ENCODE measurements around the gene MVB12B.
A peak's percentile ranks its signal among the peaks of the same experiment; 100 is the strongest.

The MVB12B gene

GRCh38 chr9:126386088-126386487 is 59.5 kb downstream of the MVB12B start:
- in situ Hi-C loops (cut with MboI; ENCODE audit: low pct_unique_long_range_greater_than_20kb, low sequenced_read_pairs, unreplicated experiment) = no loop called here
- DNase-seq (ENCODE audit: low spot score) = no peak
- TF ChIP-seq CTCF (IDR thresholded peaks at IDR 0.05; ENCODE audit: extremely low read depth, insufficient read depth, missing control alignments) = peak; percentile 25

- DNase-seq (ENCODE audit: low spot score) = no peak
- in situ Hi-C loops (cut with MboI; ENCODE audit: low pct_unique_long_range_greater_than_20kb, low sequenced_read_pairs, unreplicated experiment) = no loop called here
- TF ChIP-seq CTCF (IDR thresholded peaks at IDR 0.05; ENCODE audit: extremely low read depth, insufficient read depth, missing control alignments) = no peak
These were observed 60.1 kb downstream of the MVB12B start for GRCh38 chr9:126386776-126387175.

- DNase-seq (ENCODE audit: low spot score) = no peak
- TF ChIP-seq CTCF (IDR thresholded peaks at IDR 0.05; ENCODE audit: extremely low read depth, insufficient read depth, missing control alignments) = no peak
- in situ Hi-C loops (cut with MboI; ENCODE audit: low pct_unique_long_range_greater_than_20kb, low sequenced_read_pairs, unreplicated experiment) = no loop called here
These were observed 62.5 kb downstream of the MVB12B start for GRCh38 chr9:126388964-126389708.

- in situ Hi-C loops (cut with MboI; ENCODE audit: low pct_unique_long_range_greater_than_20kb, low sequenced_read_pairs, unreplicated experiment) = no loop called here
- no peak for TF ChIP-seq CTCF (IDR thresholded peaks at IDR 0.05; ENCODE audit: extremely low read depth, insufficient read depth, missing control alignments)
- no peak for DNase-seq (ENCODE audit: low spot score)
These were observed 63.4 kb downstream of the MVB12B start for GRCh38 chr9:126389992-126390391.

GRCh38 chr9:126390923-126391322 is 64.3 kb downstream of the MVB12B start:
- no peak for TF ChIP-seq CTCF (IDR thresholded peaks at IDR 0.05; ENCODE audit: extremely low read depth, insufficient read depth, missing control alignments)
- in situ Hi-C loops (cut with MboI; ENCODE audit: low pct_unique_long_range_greater_than_20kb, low sequenced_read_pairs, unreplicated experiment) = no loop called here
- no peak for DNase-seq (ENCODE audit: low spot score)

- in situ Hi-C loops (cut with MboI; ENCODE audit: low pct_unique_long_range_greater_than_20kb, low sequenced_read_pairs, unreplicated experiment) = no loop called here
- no peak for DNase-seq (ENCODE audit: low spot score)
- TF ChIP-seq CTCF (IDR thresholded peaks at IDR 0.05; ENCODE audit: extremely low read depth, insufficient read depth, missing control alignments) = no peak
These were observed 65.4 kb downstream of the MVB12B start for GRCh38 chr9:126391713-126392661.
